SK-MEL-5 (cell line): ENCODE measurements around the gene CLCN4. TPM values are rescaled to one million over a fixed set of nuclear protein-coding genes. Genes with fewer than 3 reads are reported as not detected.
A peak's percentile ranks its signal among the peaks of the same experiment; 100 is the strongest.

Experiments
- DNase-seq: peaks from one replicate; pipeline ENCODE4 v3.0.0-alpha.2; 2016; ENCODE audit warnings: low read depth, low spot score
- in situ Hi-C: cut with HindIII; loops from 2 replicates; pipeline ENCODE4 v1.10.0; 2016; ENCODE audit warnings: low sequenced_read_pairs, high pct_unique_total_duplicates, low pct_unique_long_range_greater_than_20kb
- total RNA-seq: library from RNA; depleted of rRNA; stranded (reverse); fragments of >200 nt; shearing (Covaris generic); gene quantifications from 2 replicates; pipeline ENCODE4 v1.2.3, GENCODE V29; 2014

CLCN4 gene
- total RNA-seq, 1 experiment from 2014 or later, result 1.8 TPM

DNA sequence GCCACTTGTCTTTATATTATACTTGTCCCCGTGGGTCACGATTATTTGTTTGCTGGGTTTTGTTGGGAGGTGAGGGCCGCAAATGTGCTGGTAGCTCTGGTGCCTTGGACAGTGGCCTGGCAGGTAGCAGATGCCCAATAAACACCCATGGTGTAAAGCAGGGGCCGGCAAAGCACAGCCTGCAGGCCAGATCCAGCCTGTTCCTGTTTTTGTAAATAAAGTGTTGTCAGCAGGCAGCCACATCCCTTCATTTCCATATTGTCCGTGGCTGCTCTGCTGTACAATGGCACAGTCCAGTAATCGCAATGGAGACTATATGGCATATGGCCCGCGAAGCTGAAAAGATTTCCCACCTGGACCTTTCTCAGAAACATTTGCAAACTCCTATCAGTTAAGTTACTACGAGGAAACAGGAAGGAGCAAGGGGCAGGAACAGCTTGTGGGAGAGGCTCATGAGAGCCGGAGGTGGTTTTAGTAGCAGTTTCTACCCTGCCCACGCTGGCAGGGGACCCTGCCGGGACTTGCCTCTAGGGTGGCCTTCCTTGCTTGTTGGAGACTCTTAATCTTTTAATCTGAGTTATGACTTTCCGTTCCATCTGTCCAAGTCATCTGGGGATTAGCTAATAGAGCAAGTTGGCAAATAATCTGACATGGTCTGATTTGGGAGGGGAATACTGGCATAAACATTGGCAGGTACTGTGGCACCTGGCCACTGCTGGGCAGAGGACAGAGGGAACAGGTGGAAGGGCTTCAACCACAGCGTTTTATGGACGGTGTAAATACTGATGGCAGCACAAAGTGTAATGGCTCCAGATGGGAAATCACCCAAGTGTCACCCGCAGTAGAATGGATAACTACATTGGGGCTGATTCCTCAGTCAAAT lies 19.6 kb downstream of the CLCN4 start:
- in situ Hi-C loops, result loop anchor here (25.0 kb wide), 1 partner anchor 461 kb away; no protein-coding TSS in a partner anchor

DNA sequence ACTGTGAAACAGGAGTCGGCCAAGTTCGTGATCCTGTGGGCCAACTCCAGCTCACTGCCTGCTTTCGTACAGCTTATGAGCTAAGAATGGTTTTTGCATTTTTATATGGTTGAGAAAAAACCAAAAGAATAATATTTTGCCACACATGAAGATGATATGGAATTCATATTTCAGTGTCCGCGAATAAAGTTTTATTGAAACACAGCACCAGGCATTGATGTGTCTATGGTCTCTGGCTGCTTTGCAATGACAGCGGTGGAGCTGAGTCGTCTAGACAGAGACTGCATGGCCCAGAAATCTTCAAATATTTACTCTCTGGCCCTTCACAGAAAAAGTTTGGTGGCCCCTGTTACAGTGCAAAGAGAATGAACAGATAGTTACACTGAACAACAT lies 20.2 kb downstream of the CLCN4 start:
- in situ Hi-C loops, result loop anchor here (25.0 kb wide), 1 partner anchor 460 kb away; no protein-coding TSS in a partner anchor
- DNase-seq, result no peak

More for the DNA sequence above, 19.6 kb downstream of the CLCN4 start:
- no peak for DNase-seq

DNA sequence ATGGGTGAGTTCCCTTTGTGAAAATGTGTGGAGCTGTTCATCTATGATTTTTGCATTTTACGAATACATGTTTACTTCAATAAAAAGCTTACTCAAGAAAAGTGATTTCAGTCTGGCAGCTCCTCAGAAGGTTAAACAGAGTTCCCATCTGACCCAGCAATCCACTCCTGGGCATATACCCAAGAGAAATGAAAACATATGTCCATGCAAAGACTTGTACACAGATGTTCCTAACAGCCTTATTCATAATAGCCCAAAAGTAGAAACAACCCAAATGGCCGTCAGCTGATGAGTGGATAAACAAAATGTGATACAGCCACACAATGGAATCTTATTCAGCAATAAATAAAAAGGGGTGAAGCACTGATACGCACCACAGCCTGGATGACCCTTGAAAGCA lies 20.8 kb downstream of the CLCN4 start:
- in situ Hi-C loops, result loop anchor here (25.0 kb wide), 1 partner anchor 460 kb away; no protein-coding TSS in a partner anchor

DNA sequence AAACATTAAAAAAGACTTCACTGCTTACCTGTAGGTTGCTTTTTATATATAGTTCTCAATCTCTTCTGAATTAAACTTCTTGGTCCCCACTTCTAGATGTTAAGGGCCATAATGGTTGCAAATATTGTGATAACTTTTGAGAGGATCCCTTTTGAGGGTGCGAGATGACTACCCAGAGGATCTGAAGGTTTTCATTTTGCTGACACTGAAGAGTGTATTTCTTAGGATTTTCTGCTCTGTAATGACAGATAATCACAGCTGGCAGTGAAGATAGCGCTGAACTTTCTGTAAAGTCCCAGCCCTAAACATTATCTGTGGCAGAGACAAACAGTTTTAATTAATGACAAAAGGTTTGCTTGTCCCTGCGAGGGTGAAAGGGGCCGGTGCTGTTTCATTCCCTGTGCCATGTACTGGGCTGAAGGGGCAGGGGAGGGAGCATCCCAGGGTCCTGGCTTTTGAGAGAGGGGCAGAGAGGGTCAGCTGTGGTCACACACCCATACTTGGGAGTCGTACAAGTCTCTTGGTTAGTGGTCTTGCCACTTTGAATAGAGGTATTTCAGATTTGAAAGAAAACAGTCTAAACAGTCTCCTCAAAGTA lies 22.2 kb downstream of the CLCN4 start:
- DNase-seq, result no peak
- in situ Hi-C loops, result loop anchor here (25.0 kb wide), 1 partner anchor 458 kb away; no protein-coding TSS in a partner anchor

More for the DNA sequence above, 20.8 kb downstream of the CLCN4 start:
- no peak for DNase-seq

DNA sequence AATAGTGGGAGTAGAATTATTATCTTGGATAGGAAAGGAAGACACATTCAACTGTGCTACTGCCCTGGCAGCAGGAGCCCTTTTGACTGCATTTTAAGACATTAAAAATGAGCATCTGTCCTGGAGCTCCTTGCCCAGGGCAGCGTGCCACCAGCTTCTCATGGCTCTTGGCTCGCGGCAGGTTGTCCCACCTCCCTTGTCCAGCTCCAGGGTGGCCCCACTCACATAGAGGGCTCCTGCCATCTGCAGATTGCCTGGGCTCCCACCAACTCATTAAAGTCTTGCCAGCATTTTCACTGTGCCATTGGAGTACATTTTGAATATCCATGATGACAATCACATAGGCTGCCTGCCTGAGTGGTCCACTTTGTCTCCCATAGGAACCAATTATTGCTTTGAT lies 27.0 kb downstream of the CLCN4 start:
- DNase-seq, result no peak
- in situ Hi-C loops, result loop anchor here (25.0 kb wide), 1 partner anchor 454 kb away; no protein-coding TSS in a partner anchor

DNA sequence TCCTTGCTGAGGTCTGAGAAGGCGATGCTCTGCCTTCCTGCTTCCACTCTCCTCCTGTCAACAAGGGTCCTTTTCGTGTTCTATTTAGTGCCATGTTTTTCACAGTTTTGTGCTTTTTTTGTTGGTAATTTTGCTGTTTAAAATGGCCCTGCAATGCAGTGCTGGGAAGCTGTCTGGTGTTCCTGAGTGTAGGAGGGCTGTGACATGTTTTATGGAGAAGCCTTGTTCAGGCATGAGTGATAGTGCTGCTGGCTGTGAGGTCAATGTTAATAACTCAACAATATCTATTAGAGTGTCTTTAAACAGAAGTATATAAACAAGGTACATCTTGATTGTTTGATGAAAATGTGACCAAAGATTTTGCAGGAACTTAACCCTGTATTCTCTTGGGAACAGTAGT lies 27.6 kb downstream of the CLCN4 start:
- no peak for DNase-seq
- in situ Hi-C loops, result loop anchor here (25.0 kb wide), 1 partner anchor 453 kb away; no protein-coding TSS in a partner anchor

DNA sequence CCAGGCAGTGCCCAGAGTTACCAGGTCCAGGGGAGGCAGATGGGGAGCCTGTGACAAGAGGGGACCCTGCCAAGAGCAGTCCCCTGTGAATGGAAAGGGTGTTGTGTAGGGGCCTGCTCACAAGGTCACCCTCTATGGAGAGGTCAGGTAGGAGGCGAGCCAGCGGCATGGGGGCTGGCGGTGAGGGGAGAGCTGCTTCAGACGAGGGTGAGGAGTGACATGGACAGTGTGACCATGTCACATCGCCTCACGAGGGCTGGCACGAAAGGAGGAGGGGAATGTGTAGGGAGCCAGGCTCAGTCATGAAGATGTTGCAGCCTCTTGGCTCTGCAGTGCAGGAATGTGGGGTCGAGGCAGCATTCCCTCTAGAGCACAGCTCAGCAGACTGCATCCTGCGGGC lies 29.6 kb downstream of the CLCN4 start:
- no peak for DNase-seq
- in situ Hi-C loops, result loop anchor here (25.0 kb wide), 1 partner anchor 451 kb away; no protein-coding TSS in a partner anchor

DNA sequence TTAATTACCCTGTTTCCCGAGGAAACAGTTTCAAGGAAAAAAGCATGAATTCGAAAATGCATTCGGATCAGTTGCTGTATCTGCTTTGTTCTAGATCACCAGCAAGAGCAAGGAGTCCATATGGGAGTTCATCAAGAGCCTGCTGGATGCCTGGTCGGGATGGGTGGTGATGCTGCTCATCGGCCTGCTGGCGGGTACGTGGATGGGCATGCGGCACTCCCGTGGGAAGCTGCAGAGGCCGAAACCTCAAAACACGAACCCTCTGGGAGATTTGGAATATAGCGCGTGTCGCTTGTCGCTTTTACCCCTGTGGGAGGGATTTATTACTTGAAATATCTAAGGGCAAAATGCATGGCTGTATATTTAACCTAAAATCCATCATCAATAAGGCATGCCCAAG lies 30.6 kb downstream of the CLCN4 start:
- in situ Hi-C loops, result loop anchor here (25.0 kb wide), 1 partner anchor 450 kb away; no protein-coding TSS in a partner anchor
- no peak for DNase-seq

DNA sequence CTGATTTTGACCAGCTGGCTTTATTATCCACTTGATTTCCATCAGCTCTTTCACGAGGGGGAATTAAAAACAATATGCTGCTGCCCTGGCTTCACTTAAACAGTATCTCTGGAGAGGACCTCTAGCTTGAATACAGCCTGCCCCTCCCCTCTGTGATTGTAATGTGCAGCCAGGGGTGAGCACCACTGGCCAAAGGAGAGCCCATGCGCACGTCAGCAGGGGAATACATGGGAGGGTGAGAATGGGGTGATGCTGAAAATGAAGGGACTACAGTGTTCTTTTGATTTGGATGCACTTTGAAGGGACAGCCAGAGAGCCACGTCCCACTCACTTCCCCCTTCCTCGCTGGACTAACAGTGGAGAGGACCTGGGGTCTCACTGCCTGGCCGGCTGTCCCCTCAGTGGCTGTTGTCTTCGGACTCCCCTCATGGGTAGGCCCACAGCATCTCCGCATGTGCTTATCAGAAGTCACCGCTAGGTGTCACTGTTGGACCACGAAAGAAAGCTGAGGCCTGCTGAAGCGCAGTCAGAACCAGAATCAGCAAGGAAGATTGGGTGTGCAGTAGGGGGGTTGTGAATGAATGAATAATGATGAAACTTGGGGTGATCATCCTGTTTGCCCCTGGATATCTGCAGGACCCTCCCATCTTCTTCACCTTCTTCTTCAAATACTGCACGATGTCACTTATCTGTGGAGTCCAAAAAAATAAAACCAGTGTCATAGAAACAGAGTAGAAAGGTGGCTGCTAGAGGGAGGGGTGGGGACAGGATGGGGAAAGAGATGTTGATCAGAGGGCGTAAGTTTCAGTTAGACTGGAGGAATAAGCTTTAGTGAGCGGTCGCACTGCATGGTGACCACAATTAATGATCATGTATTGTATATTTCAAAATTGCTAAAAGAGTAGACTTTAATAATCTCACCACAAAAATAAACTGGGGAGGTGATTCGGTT lies 32.8 kb downstream of the CLCN4 start:
- DNase-seq, result peak; percentile 72
- in situ Hi-C loops, result loop anchor here (25.0 kb wide), 1 partner anchor 448 kb away; no protein-coding TSS in a partner anchor

DNA sequence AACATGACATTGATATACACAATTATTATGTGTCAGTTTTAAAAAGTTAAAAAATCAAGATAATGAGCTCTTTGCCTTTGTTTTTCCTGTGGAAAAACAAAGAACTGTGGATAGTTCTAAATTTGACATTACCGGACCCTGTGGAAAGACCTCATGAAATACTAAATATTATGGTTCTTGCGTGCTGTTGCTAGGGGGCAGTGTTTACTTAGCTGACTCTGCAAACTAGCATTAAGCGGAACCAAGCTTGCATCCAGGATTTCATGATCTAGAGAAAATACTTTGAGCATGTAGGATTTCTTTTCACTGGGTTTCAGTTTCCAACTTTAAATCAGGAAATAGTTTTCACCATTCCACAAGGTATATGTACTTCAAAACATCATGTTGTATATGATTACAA lies 33.6 kb downstream of the CLCN4 start:
- in situ Hi-C loops, result loop anchor here (25.0 kb wide), 1 partner anchor 447 kb away; no protein-coding TSS in a partner anchor
- peak; percentile 73 for DNase-seq

DNA sequence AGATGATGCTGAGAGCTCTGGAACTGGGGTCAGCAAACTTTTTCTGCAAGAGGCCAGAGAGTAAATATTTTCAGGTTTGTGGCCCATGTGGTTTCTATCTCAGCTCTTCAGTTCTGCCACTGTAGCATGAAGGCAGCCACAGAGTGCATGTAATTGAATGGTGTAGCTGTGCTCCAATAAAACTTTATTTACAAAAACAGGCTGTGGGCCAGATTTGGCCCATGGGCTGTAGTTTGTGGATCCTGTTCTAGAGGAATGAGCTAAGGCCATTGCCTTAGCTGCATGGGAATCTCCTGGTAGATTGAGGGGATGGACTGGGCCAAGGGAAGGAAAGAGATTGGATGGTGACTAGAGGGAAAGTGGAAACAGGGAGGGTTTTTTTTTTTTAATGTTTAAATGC lies 36.8 kb downstream of the CLCN4 start:
- no peak for DNase-seq
- in situ Hi-C loops, result loop anchor here (25.0 kb wide), 1 partner anchor 444 kb away; no protein-coding TSS in a partner anchor

DNA sequence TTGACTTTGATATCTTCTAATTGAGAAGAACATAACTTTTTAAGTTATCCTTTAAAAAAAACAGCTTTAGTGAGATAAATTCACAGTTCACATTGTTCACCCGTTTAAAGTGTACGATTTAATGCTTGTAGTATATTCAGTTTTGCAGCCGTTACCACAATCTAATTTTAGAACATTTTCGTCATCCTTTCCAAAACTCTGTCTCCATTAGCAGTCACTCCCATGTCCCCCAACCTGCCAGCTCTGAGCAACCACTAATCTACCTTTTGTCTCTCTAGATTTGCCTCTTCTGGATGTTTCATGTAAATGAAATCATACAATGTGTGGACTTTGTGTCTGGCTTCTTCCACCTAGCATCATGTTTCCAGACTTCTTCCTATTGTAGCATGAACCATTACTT lies 38.6 kb downstream of the CLCN4 start:
- DNase-seq, result no peak
- in situ Hi-C loops, result loop anchor here (25.0 kb wide), 1 partner anchor 442 kb away; no protein-coding TSS in a partner anchor

DNA sequence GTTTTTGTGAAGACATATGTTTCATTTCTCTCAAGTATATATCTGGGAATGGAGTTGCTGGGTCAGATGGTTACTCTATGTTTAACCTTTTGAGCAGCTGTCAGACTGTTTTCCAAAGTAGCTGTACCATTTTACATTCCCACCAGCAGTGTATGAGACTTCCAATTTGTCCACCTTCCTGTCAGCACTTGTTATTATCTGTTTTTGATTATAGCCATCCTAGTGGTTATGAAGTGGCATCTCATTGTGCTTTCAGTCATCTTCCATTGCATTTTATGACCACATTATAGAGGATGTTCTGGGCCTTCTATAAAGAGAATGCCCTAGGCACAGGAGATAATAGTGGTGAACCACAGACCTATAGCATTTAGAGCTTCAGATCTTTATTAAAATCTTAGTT lies 39.2 kb downstream of the CLCN4 start:
- in situ Hi-C loops, result loop anchor here (25.0 kb wide), 1 partner anchor 441 kb away; no protein-coding TSS in a partner anchor
- DNase-seq, result no peak

DNA sequence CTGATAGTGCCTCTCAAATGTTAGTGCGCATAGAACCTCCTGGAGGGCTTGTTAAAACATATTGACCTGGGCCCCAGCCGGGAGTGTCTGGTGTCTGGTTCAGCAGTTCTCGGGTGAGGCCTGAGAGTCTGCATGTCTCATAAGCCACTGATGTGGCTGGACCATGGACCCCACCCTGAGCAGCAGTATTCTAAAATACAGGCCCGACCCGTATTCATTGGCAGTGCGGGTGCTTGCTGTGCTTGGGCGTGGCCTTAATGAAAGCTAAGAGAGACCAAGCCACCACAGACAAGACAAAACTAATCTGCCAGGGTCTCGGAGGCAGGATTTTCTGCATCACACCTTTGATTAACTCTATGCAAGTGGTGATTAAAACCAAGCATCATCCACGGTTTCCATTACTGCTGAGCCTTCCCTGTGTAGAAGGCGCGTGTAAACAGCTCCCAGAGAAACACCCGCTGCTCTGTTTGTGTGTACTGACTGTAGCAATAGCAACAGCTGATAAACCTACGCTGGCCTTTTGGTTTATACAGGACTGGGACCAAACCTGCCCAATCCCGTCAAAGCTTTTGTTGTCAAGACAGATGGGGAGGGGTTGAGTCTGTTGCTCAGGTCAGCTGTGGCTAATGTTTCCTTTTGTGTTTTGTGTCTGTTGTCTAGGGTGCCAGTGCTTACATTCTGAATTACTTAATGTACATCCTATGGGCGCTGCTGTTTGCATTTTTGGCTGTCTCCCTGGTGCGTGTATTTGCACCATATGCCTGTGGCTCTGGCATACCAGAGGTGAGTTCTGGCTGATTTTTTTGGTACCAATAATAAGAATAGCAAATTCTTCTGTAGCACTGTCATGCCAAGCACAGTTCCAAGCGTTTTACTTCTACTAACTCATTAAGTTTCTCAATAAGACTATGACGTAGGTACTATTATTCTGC lies 40.8 kb downstream of the CLCN4 start:
- in situ Hi-C loops, result loop anchor here (25.0 kb wide), 1 partner anchor 440 kb away; no protein-coding TSS in a partner anchor
- no peak for DNase-seq

DNA sequence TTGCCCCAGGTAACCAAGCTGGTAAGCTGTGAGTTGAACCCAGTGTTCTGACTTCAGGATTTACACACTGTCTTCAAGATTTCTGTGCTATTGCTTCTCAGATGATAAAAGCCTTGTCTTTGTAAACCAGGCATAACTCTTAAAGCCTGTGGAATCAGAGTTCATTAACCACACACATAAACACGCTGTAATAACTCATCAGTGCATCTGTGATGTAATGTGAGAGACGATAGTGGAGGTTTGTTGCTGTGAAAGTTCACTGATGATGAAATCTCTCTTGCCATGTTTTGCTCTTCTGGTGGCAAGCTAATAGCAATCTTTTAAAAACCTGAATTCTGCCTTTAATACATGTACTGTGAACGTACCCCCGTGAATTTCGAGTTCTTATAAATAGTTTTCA lies 41.5 kb downstream of the CLCN4 start:
- no peak for DNase-seq
- in situ Hi-C loops, result loop anchor here (25.0 kb wide), 1 partner anchor 439 kb away; no protein-coding TSS in a partner anchor

DNA sequence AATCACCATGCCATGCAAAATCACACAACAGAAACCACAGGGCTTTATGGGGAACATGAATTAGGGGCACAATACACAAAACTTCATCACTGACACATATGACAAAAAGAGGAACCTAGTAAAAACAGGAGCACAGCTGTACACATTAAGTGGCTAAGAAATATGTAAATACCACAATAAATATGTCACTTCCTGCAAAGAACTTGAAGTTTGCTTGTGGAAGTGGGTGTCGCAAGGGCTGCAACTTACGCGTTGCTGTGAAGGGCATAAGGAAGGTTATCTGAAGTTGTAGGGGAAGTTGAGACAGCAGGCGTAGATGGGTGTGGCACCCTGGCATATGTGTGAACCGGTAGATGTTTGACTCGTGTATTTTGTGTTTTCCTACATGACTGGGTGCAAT lies 42.4 kb downstream of the CLCN4 start:
- DNase-seq, result no peak
- in situ Hi-C loops, result loop anchor here (25.0 kb wide), 1 partner anchor 438 kb away; no protein-coding TSS in a partner anchor
